WTC11 (cell line): ENCODE measurements around the gene ACSS2.

Source experiments
- CBFB ChIP-seq: sonication (generic); formaldehyde crosslinking; IDR thresholded peaks from 2 replicates; pipeline ENCODE4 v1.8.1; 2022; ENCODE audit warnings: mild to moderate bottlenecking, low read depth, missing genetic modification reagents
- FOXJ3 ChIP-seq: sonication (generic); formaldehyde crosslinking; IDR thresholded peaks from 2 replicates; pipeline ENCODE4 v1.9.0; 2021; ENCODE audit warnings: missing genetic modification reagents, mild to moderate bottlenecking, borderline replicate concordance
- GRHL2 ChIP-seq: fragments of 250-450 bp; sonication (Bioruptor Pico); IDR thresholded peaks from 2 replicates; pipeline ENCODE4 v1.8.0; 2022; ENCODE audit warnings: mild to moderate bottlenecking, moderate library complexity; ENCODE audit not compliant: insufficient replicate concordance, severe bottlenecking
- NFYB ChIP-seq: sonication (generic); formaldehyde crosslinking; conservative IDR thresholded peaks from 2 replicates; pipeline ENCODE4 v1.8.0; 2022; ENCODE audit warnings: low read depth, missing genetic modification reagents
- NR2C2 ChIP-seq: sonication (generic); formaldehyde crosslinking; IDR thresholded peaks from 2 replicates; pipeline ENCODE4 v1.8.0; 2022; ENCODE audit warnings: mild to moderate bottlenecking, missing genetic modification reagents
- RELA ChIP-seq: sonication (generic); formaldehyde crosslinking; IDR thresholded peaks from 2 replicates; pipeline ENCODE4 v1.8.1; 2022; ENCODE audit warnings: missing genetic modification reagents, mild to moderate bottlenecking, borderline replicate concordance
- ZNF416 ChIP-seq: fragments of 250-450 bp; sonication (Bioruptor Pico); IDR thresholded peaks from 2 replicates; pipeline ENCODE4 v1.9.0; 2021; ENCODE audit warnings: mild to moderate bottlenecking, inconsistent platforms
- TF ChIP-seq, protein P1 (sequence below): fragments of 200-600 bp; IDR thresholded peaks from 2 replicates; pipeline ENCODE4 v1.8.0; 2022; ENCODE audit warnings: antibody characterized with exemption
- TF ChIP-seq, protein P2 (sequence below): sonication (generic); formaldehyde crosslinking; IDR thresholded peaks from 2 replicates; pipeline ENCODE4 v1.8.1; 2022; ENCODE audit warnings: mild to moderate bottlenecking, missing genetic modification reagents, moderate library complexity, borderline replicate concordance
- TF ChIP-seq, protein P3 (sequence below): sonication (generic); formaldehyde crosslinking; conservative IDR thresholded peaks from 2 replicates; pipeline ENCODE4 v1.8.1; 2022; ENCODE audit warnings: mild to moderate bottlenecking, missing genetic modification reagents
- TF ChIP-seq, protein P4 (sequence below): sonication (generic); formaldehyde crosslinking; IDR thresholded peaks from 2 replicates; pipeline ENCODE4 v1.8.0; 2022; ENCODE audit warnings: mild to moderate bottlenecking, missing genetic modification reagents
- TF ChIP-seq, protein P5 (sequence below): sonication (generic); formaldehyde crosslinking; IDR thresholded peaks from 2 replicates; pipeline ENCODE4 v1.8.0; 2022; ENCODE audit warnings: mild to moderate bottlenecking, missing genetic modification reagents
- TF ChIP-seq, protein P6 (sequence below): sonication (generic); formaldehyde crosslinking; IDR thresholded peaks from 2 replicates; pipeline ENCODE4 v1.8.1; 2022; ENCODE audit warnings: low read depth, missing genetic modification reagents, borderline replicate concordance
- TF ChIP-seq, protein P7 (sequence below): sonication (generic); formaldehyde crosslinking; IDR thresholded peaks from 2 replicates; pipeline ENCODE4 v1.8.1; 2023; ENCODE audit warnings: mild to moderate bottlenecking, missing genetic modification reagents, moderate library complexity

DNA sequence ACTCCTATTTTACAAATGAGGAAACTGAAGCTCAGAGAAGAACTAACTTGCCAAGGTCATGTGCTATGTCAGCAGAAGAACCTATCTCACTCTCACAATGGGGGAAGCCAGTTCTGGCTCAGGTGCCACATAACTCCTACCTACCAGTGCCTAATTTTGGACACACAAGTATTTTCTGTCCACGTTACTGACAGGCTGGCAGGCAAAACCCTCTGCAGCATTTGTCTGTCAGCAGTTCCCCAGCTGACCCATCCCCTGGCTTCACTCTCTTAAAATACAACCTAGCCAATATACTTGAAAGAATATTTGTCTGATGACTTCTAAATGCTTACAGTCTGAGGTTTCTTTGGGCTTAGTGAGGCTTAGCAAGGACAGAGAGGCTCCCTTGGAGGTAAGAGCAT, 63.7 kb downstream of the ACSS2 start:
- TF ChIP-seq ZNF416 (CRISPR knock-in tag) (no peak), FOXJ3 (no peak), NR2C2 (CRISPR knock-in tag) (no peak), NFYB (no peak), GRHL2 (CRISPR knock-in tag) (no peak), CBFB (CRISPR knock-in tag) (no peak), RELA (CRISPR knock-in tag) (no peak)
- TF ChIP-seq, protein P1, sequence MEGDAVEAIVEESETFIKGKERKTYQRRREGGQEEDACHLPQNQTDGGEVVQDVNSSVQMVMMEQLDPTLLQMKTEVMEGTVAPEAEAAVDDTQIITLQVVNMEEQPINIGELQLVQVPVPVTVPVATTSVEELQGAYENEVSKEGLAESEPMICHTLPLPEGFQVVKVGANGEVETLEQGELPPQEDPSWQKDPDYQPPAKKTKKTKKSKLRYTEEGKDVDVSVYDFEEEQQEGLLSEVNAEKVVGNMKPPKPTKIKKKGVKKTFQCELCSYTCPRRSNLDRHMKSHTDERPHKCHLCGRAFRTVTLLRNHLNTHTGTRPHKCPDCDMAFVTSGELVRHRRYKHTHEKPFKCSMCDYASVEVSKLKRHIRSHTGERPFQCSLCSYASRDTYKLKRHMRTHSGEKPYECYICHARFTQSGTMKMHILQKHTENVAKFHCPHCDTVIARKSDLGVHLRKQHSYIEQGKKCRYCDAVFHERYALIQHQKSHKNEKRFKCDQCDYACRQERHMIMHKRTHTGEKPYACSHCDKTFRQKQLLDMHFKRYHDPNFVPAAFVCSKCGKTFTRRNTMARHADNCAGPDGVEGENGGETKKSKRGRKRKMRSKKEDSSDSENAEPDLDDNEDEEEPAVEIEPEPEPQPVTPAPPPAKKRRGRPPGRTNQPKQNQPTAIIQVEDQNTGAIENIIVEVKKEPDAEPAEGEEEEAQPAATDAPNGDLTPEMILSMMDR: no peak
- TF ChIP-seq, protein P2, sequence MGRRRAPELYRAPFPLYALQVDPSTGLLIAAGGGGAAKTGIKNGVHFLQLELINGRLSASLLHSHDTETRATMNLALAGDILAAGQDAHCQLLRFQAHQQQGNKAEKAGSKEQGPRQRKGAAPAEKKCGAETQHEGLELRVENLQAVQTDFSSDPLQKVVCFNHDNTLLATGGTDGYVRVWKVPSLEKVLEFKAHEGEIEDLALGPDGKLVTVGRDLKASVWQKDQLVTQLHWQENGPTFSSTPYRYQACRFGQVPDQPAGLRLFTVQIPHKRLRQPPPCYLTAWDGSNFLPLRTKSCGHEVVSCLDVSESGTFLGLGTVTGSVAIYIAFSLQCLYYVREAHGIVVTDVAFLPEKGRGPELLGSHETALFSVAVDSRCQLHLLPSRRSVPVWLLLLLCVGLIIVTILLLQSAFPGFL: no peak
- TF ChIP-seq, protein P3, sequence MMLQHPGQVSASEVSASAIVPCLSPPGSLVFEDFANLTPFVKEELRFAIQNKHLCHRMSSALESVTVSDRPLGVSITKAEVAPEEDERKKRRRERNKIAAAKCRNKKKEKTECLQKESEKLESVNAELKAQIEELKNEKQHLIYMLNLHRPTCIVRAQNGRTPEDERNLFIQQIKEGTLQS (CRISPR knock-in tag): no peak
- TF ChIP-seq, protein P4, sequence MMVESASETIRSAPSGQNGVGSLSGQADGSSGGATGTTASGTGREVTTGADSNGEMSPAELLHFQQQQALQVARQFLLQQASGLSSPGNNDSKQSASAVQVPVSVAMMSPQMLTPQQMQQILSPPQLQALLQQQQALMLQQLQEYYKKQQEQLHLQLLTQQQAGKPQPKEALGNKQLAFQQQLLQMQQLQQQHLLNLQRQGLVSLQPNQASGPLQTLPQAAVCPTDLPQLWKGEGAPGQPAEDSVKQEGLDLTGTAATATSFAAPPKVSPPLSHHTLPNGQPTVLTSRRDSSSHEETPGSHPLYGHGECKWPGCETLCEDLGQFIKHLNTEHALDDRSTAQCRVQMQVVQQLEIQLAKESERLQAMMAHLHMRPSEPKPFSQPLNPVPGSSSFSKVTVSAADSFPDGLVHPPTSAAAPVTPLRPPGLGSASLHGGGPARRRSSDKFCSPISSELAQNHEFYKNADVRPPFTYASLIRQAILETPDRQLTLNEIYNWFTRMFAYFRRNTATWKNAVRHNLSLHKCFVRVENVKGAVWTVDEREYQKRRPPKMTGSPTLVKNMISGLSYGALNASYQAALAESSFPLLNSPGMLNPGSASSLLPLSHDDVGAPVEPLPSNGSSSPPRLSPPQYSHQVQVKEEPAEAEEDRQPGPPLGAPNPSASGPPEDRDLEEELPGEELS (CRISPR knock-in tag): no peak
- TF ChIP-seq, protein P5, sequence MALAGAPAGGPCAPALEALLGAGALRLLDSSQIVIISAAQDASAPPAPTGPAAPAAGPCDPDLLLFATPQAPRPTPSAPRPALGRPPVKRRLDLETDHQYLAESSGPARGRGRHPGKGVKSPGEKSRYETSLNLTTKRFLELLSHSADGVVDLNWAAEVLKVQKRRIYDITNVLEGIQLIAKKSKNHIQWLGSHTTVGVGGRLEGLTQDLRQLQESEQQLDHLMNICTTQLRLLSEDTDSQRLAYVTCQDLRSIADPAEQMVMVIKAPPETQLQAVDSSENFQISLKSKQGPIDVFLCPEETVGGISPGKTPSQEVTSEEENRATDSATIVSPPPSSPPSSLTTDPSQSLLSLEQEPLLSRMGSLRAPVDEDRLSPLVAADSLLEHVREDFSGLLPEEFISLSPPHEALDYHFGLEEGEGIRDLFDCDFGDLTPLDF (CRISPR knock-in tag): no peak
- TF ChIP-seq, protein P6, sequence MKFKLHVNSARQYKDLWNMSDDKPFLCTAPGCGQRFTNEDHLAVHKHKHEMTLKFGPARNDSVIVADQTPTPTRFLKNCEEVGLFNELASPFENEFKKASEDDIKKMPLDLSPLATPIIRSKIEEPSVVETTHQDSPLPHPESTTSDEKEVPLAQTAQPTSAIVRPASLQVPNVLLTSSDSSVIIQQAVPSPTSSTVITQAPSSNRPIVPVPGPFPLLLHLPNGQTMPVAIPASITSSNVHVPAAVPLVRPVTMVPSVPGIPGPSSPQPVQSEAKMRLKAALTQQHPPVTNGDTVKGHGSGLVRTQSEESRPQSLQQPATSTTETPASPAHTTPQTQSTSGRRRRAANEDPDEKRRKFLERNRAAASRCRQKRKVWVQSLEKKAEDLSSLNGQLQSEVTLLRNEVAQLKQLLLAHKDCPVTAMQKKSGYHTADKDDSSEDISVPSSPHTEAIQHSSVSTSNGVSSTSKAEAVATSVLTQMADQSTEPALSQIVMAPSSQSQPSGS: no peak
- TF ChIP-seq, protein P7, sequence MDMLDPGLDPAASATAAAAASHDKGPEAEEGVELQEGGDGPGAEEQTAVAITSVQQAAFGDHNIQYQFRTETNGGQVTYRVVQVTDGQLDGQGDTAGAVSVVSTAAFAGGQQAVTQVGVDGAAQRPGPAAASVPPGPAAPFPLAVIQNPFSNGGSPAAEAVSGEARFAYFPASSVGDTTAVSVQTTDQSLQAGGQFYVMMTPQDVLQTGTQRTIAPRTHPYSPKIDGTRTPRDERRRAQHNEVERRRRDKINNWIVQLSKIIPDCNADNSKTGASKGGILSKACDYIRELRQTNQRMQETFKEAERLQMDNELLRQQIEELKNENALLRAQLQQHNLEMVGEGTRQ (CRISPR knock-in tag): no peak
